ENCODE results near the gene PGLYRP3.

Gene PGLYRP3

GRCh38 chr1:153340356-153340755 lies 27.6 kb upstream of the PGLYRP3 start:
- Histone ChIP-seq H3K27ac (replicated peaks) (no peak overlapping the region), H3K27me3 (ENCODE audit: insufficient read depth, poor library complexity, severe bottlenecking) (no peaks in the 10 kb centered on the region), H3K4me3 (replicated peaks; ENCODE audit: insufficient read depth, low read length) (no peak overlapping the region)
- TF ChIP-seq POLR2AphosphoS5 (IDR thresholded peaks at IDR 0.05; ENCODE audit: low read depth) (no peak), GABPA (IDR thresholded peaks at IDR 0.05; ENCODE audit: low read depth) (no peak), CTCF (IDR thresholded peaks at IDR 0.05; ENCODE audit: insufficient read depth, low read length) (no peak), REST (IDR thresholded peaks at IDR 0.05; ENCODE audit: insufficient replicate concordance, low read depth) (no peak), SPI1 (IDR thresholded peaks at IDR 0.05; ENCODE audit: borderline replicate concordance, low read depth) (no peak)
- no peak for DNase-seq (ENCODE audit: low read depth in 1 of 2, low spot score in 1 of 2)

GRCh38 chr1:153339802-153340201 lies 27.1 kb upstream of the PGLYRP3 start:
- peak in 1 of 2 experiments; percentile 27 for DNase-seq (ENCODE audit: low read depth in 1 of 2, low spot score in 1 of 2)
- Histone ChIP-seq H3K27ac (replicated peaks) (no peak overlapping the region), H3K4me3 (replicated peaks; ENCODE audit: insufficient read depth, low read length) (no peak overlapping the region)

GRCh38 chr1:153337980-153338853 lies 25.5 kb upstream of the PGLYRP3 start:
- TF ChIP-seq SPI1 (IDR thresholded peaks at IDR 0.05; ENCODE audit: borderline replicate concordance, low read depth) (no peak), REST (IDR thresholded peaks at IDR 0.05; ENCODE audit: insufficient replicate concordance, low read depth) (no peak), POLR2AphosphoS5 (IDR thresholded peaks at IDR 0.05; ENCODE audit: low read depth) (no peak)
- Histone ChIP-seq H3K27me3 (ENCODE audit: insufficient read depth, poor library complexity, severe bottlenecking) (no peaks in the 10 kb centered on the region), H3K27ac (replicated peaks) (no peak overlapping the region), H3K4me3 (replicated peaks; ENCODE audit: insufficient read depth, low read length) (no peak overlapping the region)
- no peak for DNase-seq (ENCODE audit: low read depth in 1 of 2, low spot score in 1 of 2)

More at GRCh38 chr1:153339802-153340201, 27.1 kb upstream of the PGLYRP3 start:
- no peaks in the 10 kb centered on the region for H3K27me3 ChIP-seq (ENCODE audit: insufficient read depth, poor library complexity, severe bottlenecking)
- no peak for TF ChIP-seq POLR2AphosphoS5 (IDR thresholded peaks at IDR 0.05; ENCODE audit: low read depth)
- TF ChIP-seq GABPA (IDR thresholded peaks at IDR 0.05; ENCODE audit: low read depth), result no peak
- TF ChIP-seq SPI1 (IDR thresholded peaks at IDR 0.05; ENCODE audit: borderline replicate concordance, low read depth), result no peak

GRCh38 chr1:153336650-153337049 lies 23.9 kb upstream of the PGLYRP3 start:
- no peak for DNase-seq (ENCODE audit: low read depth in 1 of 2, low spot score in 1 of 2)
- no peak overlapping the region for H3K4me3 ChIP-seq (replicated peaks; ENCODE audit: insufficient read depth, low read length)
- H3K27me3 ChIP-seq (ENCODE audit: insufficient read depth, poor library complexity, severe bottlenecking), result no peaks in the 10 kb centered on the region
- TF ChIP-seq CTCF (IDR thresholded peaks at IDR 0.05; ENCODE audit: insufficient read depth, low read length) (no peak), SPI1 (IDR thresholded peaks at IDR 0.05; ENCODE audit: borderline replicate concordance, low read depth) (no peak), POLR2AphosphoS5 (IDR thresholded peaks at IDR 0.05; ENCODE audit: low read depth) (no peak), GABPA (IDR thresholded peaks at IDR 0.05; ENCODE audit: low read depth) (no peak), REST (IDR thresholded peaks at IDR 0.05; ENCODE audit: insufficient replicate concordance, low read depth) (no peak)
- no peak overlapping the region for H3K27ac ChIP-seq (replicated peaks)

Measured in HL-60 (cell line).